GM18867 (cell line): Measurements from ENCODE around the gene RUFY1.
"Not testable (repeated sequence)": the region's sequence is repeated elsewhere in the genome, so short reads cannot be mapped to it uniquely, and the experiment has no call there.

ENCODE experiments used
- ATAC-seq: cut with Tn5 transposase; IDR thresholded peaks from one replicate; pipeline ENCODE4 v1.9.1; 2021; ENCODE audit warnings: mild to moderate bottlenecking, moderate library complexity; ENCODE audit not compliant: unreplicated experiment

The RUFY1 gene

GRCh38 chr5:179533907-179534306, 16.4 kb upstream of the RUFY1 start:
- ATAC-seq, result no peak

DNA sequence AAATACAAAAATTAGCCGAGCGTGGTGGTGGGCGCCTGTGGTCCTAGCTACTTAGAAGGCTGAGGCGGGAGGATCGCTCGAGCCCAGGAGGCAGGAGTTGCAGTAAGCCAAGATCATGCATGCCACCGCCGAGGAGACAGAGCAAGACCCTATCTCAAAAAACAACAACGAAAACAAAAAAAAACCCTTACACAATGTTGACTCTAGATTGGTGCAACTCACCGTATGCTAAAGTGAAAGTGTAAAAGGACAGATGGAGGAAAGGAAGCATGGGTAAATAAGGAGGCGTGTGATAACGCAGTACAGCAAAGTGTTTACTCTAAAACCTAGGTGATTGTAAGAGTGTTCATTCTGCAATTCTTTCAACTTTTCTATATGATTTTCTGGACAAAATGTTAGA, 15.9 kb upstream of the RUFY1 start:
- ATAC-seq, result peak; percentile 59

DNA sequence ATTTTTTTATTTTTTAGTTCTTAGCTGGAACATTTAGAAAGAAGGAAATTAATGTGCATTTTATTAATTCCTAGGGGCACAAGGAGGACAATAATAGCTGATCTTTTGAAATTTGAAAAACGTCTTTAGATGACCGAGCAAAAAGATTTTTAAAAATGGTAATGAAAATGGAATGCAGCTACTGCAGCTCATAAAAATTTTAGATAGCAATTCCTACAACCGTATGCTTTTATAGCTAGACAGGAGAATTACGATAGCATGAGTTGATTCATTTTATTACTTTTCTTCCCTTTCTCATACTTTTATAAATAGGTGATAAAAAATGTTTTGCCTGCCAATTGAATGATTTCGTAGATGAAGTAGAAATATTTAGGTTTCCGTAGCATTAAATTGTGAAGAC, 13.7 kb upstream of the RUFY1 start:
- ATAC-seq, result no peak

- no peak for ATAC-seq
These were observed 8.2 kb upstream of the RUFY1 start for GRCh38 chr5:179542170-179542569.

GRCh38 chr5:179543275-179543674, 7.1 kb upstream of the RUFY1 start:
- ATAC-seq, result not testable (repeated sequence)

DNA sequence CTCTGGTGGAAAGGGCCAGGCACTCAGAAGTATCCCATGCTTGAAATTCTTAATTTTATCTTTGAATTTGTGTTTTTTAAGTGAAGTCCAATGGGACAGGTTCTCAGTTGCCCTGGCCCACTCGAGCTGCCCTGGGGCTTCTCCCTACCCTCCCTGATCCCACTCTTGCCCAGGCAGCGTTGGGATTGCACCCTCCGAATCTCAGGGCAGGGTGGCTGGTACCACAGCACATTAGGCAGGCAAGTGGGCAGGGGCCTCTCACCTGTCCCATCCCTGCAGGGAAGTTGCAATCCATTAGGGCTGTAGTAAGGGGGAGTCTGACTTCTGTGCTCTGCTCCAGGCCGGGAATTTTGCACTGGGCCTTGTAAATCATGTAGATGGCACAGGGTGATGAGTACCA, 2.7 kb downstream of the RUFY1 start:
- ATAC-seq, result no peak

- no peak for ATAC-seq
These were observed 3.5 kb downstream of the RUFY1 start for GRCh38 chr5:179553875-179554274.

- no peak for ATAC-seq
These were observed 4.6 kb downstream of the RUFY1 start for GRCh38 chr5:179554981-179555380.

DNA sequence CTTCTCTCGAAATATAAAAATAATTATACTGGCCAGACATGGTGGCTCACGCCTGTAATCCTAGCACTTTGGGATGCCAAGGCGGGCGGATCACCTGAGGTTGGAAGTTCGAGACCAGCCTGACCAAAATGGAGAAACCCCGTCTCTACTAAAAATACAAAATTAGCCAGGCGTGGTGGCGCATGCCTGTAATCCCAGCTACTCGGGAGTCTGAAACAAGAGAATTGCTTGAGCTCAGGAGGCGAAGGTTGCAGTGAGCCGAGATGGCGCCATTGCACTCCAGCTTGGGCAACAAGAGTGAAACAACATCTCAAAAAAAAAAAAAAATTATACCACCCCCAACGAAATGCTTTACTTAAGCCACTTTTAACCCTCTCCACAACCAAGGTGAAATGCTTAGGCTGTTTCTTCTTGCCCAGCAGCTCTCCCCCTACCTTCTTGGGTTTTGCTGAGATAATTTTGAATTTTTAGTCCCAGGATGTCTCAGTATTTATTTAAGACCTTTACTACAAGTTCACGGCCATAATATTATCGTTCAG, 8.0 kb downstream of the RUFY1 start:
- not testable (repeated sequence) for ATAC-seq

DNA sequence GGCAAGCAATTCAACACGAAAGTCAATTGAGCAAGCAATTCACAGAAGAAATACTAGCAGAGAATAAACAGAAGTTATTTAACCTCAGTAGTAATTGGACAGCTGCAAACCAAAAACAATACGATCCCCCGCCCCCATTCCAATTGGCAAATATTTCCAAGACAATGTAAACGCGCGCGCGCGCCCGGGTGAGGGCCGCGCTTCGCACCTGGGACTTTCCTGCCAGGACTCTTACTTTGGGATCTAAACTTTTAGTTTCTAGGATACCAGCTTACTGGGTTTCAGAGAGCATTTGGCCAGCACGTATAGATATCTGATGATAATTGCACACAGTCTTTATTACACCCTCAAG, 8.6 kb downstream of the RUFY1 start:
- peak; percentile 1 for ATAC-seq

DNA sequence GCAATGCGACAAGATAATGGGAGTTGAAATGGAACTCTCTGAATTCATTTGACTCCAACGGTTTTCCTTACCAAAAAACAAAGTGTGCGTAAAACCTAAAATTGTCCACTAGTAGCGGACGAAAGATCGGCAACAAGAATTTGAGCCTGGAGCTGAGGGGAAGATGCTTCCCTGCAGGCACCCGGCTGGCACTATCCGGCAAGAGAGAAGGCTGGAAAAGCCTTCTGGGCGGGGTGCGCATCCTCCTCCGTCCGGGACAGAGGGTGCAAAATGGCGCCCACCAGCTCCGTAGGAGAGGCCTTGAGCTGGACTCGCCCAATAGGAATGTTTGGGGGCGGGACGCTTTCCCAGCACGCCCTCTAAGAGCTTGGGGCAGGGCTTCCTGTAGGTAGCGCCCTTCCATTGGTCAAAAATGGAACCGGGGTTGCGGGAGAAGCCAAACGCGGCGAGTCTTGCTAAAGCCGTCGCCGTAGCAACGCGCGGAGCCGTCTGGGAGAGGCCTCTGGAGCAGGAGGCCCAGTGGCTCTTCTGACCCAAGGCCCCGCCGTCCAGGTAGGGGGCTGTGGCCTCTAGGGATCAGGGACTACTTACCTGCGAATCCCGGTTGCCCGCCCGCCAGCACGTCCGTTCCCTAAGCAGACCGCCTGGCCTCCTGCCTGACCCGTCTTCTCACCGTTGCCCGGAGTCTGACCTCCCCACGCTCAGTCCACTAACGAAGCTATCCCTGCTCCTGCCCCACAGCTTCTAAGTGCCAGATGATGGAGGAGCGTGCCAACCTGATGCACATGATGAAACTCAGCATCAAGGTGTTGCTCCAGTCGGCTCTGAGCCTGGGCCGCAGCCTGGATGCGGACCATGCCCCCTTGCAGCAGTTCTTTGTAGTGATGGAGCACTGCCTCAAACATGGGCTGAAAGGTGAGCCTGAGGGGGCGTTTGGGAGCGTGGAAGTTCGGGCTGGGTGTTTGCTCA, 9.2 kb downstream of the RUFY1 start:
- ATAC-seq, result peak; percentile 99

GRCh38 chr5:179564526-179564925, 14.2 kb downstream of the RUFY1 start:
- ATAC-seq, result no peak

- no peak for ATAC-seq
These were observed 18.4 kb downstream of the RUFY1 start for GRCh38 chr5:179568721-179569120.

DNA sequence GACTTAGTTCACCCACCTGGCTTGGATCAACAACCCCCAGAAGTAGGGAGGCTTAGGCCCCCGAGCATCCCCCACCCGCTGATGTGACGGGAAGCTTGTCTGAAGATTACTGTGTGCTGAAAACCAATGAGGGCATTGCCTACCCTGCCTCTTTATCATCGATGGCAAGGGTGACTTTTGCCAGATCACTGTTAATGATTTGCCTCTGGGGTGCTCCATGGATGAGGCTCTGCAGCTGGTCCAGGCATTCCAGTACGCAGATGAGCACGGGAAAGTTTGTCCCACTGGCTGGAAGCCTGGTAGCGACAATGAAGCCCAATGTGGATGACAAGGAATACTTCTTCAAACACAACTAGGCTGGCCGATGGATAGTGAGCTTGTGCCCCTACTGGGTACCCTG, 22.0 kb downstream of the RUFY1 start:
- no peak for ATAC-seq

- ATAC-seq, result no peak
These were observed 27.1 kb downstream of the RUFY1 start for GRCh38 chr5:179577286-179577960.

DNA sequence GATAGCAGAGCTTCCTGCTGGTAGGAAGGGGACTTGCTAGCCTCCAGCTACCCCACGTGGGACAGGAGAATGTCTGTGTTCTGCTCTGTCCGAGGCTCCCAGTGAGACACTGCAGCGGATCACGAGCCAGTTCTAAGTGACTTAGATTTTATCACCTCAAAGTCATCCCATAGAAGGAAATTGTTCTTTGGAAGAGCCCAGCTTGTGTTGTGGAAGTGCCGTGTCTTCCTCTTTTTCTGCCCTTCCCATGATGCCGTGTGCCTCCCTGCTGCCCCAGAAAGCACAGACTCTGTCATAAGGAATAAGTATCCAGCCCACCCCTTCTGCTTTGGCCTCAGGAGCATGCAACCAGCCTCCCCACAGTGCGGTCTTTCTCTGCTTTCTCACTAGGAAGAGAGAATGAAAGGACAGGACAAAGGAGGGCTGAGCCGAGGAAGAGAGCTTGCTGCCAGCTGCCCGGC, 35.6 kb downstream of the RUFY1 start:
- ATAC-seq, result no peak

- no peak for ATAC-seq
These were observed 37.8 kb downstream of the RUFY1 start for GRCh38 chr5:179588166-179588565.

DNA sequence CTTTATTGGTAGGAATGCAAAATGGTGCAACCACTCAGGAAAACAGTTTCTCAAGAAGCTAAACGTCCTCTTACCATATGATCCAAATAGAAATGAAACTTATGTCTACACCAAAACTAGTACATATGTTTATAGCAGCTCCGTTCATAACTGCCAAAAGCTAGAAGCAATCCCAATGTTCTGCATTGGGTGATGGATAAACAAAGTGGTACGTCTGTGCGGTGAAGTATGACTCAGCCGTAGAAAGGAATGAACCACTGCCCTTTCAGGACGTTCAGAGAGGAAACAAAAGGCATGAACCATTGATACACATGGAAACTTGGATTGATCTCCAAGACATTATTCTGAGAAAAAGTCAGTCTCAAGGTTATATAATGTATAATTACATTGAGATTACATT, 45.6 kb downstream of the RUFY1 start:
- no peak for ATAC-seq

DNA sequence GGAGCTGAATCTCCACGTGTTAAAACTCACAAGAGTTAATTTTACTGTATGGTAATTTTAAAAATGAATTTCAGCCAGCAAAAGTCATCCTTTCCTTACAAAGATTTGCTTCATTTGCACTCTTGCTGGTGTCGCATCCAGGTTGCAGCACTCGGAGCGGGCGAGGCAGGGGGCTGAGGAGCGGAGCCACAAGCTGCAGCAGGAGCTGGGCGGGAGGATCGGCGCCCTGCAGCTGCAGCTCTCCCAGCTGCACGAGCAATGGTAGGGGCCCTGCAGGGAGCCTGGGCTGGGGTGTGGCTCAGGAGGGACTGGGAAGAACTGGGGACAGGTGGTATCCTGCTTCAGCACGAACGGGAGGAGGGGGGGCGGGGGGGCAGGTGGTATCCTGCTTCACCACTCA, 46.1 kb downstream of the RUFY1 start:
- no peak for ATAC-seq

DNA sequence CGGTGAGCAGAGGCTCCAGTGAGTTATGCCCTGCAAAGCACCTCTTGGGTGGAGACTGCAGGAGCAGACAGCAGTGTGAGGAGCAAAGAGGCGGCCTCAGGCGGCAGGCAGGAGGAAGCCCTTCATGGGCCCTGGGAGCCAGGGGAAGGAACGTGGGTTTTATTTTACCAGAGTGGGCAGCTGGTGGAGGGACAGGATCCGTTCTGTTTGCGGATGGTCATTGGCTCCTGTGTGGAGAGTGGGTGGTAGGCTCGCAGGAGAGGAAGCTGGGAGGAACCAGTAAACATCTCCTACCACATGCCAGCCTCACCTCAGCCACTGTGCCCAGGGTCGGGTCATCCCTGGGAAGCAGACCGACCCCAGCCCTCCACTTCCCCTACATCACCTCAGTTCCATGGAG, 48.7 kb downstream of the RUFY1 start:
- ATAC-seq, result no peak

GRCh38 chr5:179599566-179599965, 49.2 kb downstream of the RUFY1 start:
- ATAC-seq, result no peak

- ATAC-seq, result no peak
These were observed 49.6 kb downstream of the RUFY1 start for GRCh38 chr5:179599973-179600372.
